SK-N-SH treated with all-trans-retinoic acid at 6 μM for 48 hours (cell line): ENCODE measurements around the gene RAB31.

Source experiments
- ATAC-seq: fragments of 200-7000 bp; cut with Tn5 transposase; 3 replicates; pipeline ENCODE4 v1.9.1; 2020; ENCODE audit warnings: mild to moderate bottlenecking, moderate library complexity
- ARNTL ChIP-seq: fragments of 450-650 bp; formaldehyde crosslinking; IDR thresholded peaks from 2 replicates; pipeline ENCODE4 v1.5.0; 2020; ENCODE audit warnings: low read depth, mild to moderate bottlenecking, moderate library complexity, borderline replicate concordance
- CREB5 ChIP-seq: fragments of 250-450 bp; sonication (Bioruptor Pico); IDR thresholded peaks from 2 replicates; pipeline ENCODE4 v1.5.1; 2020; ENCODE audit warnings: low read depth, mild to moderate bottlenecking, moderate library complexity
- CSDC2 ChIP-seq: fragments of 250-450 bp; sonication (Bioruptor Pico); IDR thresholded peaks from 2 replicates; pipeline ENCODE4 v1.5.0; 2020; ENCODE audit warnings: mild to moderate bottlenecking, moderate library complexity
- CSRNP3 ChIP-seq: fragments of 250-450 bp; sonication (Bioruptor Pico); IDR thresholded peaks from 2 replicates; pipeline ENCODE4 v1.5.1; 2021; ENCODE audit warnings: mild to moderate bottlenecking, moderate library complexity
- ESRRG ChIP-seq: fragments of 250-450 bp; sonication (Bioruptor Pico); IDR thresholded peaks from 2 replicates; pipeline ENCODE4 v1.6.1; 2021; ENCODE audit warnings: mild to moderate bottlenecking
- GLIS3 ChIP-seq: fragments of 250-450 bp; sonication (Bioruptor Pico); IDR thresholded peaks from 2 replicates; pipeline ENCODE4 v1.5.0; 2020; ENCODE audit warnings: mild to moderate bottlenecking, moderate library complexity
- ISL1 ChIP-seq: fragments of 250-450 bp; sonication (Bioruptor Pico); IDR thresholded peaks from 2 replicates; pipeline ENCODE4 v2.1.2; 2022; ENCODE audit warnings: mild to moderate bottlenecking, moderate library complexity
- OSR1 ChIP-seq: fragments of 250-450 bp; sonication (Bioruptor Pico); IDR thresholded peaks from 2 replicates; pipeline ENCODE4 v1.8.0; 2022; ENCODE audit warnings: moderate library complexity, mild to moderate bottlenecking, inconsistent platforms
- POU6F1 ChIP-seq: fragments of 250-450 bp; sonication (Bioruptor Pico); IDR thresholded peaks from 2 replicates; pipeline ENCODE4 v1.8.0; 2021; ENCODE audit warnings: low read depth, mild to moderate bottlenecking, moderate library complexity, borderline replicate concordance
- PPARA ChIP-seq: fragments of 250-450 bp; sonication (Bioruptor Pico); IDR thresholded peaks from 2 replicates; pipeline ENCODE4 v1.5.0; 2020; ENCODE audit warnings: mild to moderate bottlenecking, borderline replicate concordance
- RARB ChIP-seq: fragments of 250-450 bp; sonication (Bioruptor Pico); IDR thresholded peaks from 2 replicates; pipeline ENCODE4 v1.8.0; 2021; ENCODE audit warnings: mild to moderate bottlenecking, moderate library complexity
- SNAI2 ChIP-seq: fragments of 250-450 bp; sonication (Bioruptor Pico); IDR thresholded peaks from 2 replicates; pipeline ENCODE4 v1.5.0; 2020; ENCODE audit warnings: mild to moderate bottlenecking, moderate library complexity
- TCF4 ChIP-seq: fragments of 250-450 bp; sonication (Bioruptor Pico); IDR thresholded peaks from 2 replicates; pipeline ENCODE4 v1.8.0; 2021; ENCODE audit warnings: mild to moderate bottlenecking, moderate library complexity, borderline replicate concordance
- TOX ChIP-seq: fragments of 250-450 bp; sonication (Bioruptor Pico); IDR thresholded peaks from 2 replicates; pipeline ENCODE4 v1.8.0; 2021; ENCODE audit warnings: mild to moderate bottlenecking, moderate library complexity, borderline replicate concordance
- TSHZ2 ChIP-seq: fragments of 250-450 bp; sonication (Bioruptor Pico); IDR thresholded peaks from 2 replicates; pipeline ENCODE4 v1.5.0; 2020; ENCODE audit warnings: mild to moderate bottlenecking, moderate library complexity
- ZC3H10 ChIP-seq: fragments of 250-450 bp; sonication (Bioruptor Pico); IDR thresholded peaks from 2 replicates; pipeline ENCODE4 v1.5.1; 2021; ENCODE audit warnings: mild to moderate bottlenecking, moderate library complexity
- ZFP3 ChIP-seq: fragments of 250-450 bp; sonication (Bioruptor Pico); IDR thresholded peaks from 2 replicates; pipeline ENCODE4 v1.5.0; 2020; ENCODE audit warnings: mild to moderate bottlenecking, moderate library complexity
- ZFP30 ChIP-seq: fragments of 450-650 bp; formaldehyde crosslinking; IDR thresholded peaks from 2 replicates; pipeline ENCODE4 v1.5.0; 2022; ENCODE audit warnings: mild to moderate bottlenecking, moderate library complexity
- ZNF70 ChIP-seq: fragments of 450-650 bp; formaldehyde crosslinking; IDR thresholded peaks from 2 replicates; pipeline ENCODE4 v1.5.0; 2020; ENCODE audit warnings: mild to moderate bottlenecking, moderate library complexity
- ZNF8 ChIP-seq: fragments of 450-650 bp; formaldehyde crosslinking; IDR thresholded peaks from 2 replicates; pipeline ENCODE4 v1.5.0; 2020; ENCODE audit warnings: mild to moderate bottlenecking, moderate library complexity

Gene RAB31

GRCh38 chr18:9825571-9826073 is 117.5 kb downstream of the RAB31 start:
- TF ChIP-seq ESRRG (CRISPR knock-in tag) (no peak), ZNF70 (no peak), CSRNP3 (no peak), OSR1 (no peak), GLIS3 (no peak), ZC3H10 (no peak), SNAI2 (CRISPR knock-in tag) (no peak), PPARA (CRISPR knock-in tag) (no peak), TCF4 (CRISPR knock-in tag) (no peak), ZFP30 (no peak), ARNTL (CRISPR knock-in tag) (no peak), ZNF8 (CRISPR knock-in tag) (no peak), TSHZ2 (CRISPR knock-in tag) (no peak), POU6F1 (CRISPR knock-in tag) (no peak), TOX (CRISPR knock-in tag) (no peak), ISL1 (CRISPR knock-in tag) (no peak)
- peak; percentile 85 for ATAC-seq

- ATAC-seq: no peak
- no peak for TF ChIP-seq TOX (CRISPR knock-in tag)
- no peak for TF ChIP-seq ZFP3
- TF ChIP-seq ZNF70: no peak
- TF ChIP-seq ESRRG (CRISPR knock-in tag): no peak
- no peak for TF ChIP-seq PPARA (CRISPR knock-in tag)
- TF ChIP-seq CSDC2: no peak
- TF ChIP-seq SNAI2 (CRISPR knock-in tag): no peak
- no peak for TF ChIP-seq OSR1
- no peak for TF ChIP-seq POU6F1 (CRISPR knock-in tag)
- TF ChIP-seq ARNTL (CRISPR knock-in tag): no peak
- TF ChIP-seq CREB5 (CRISPR knock-in tag): no peak
- TF ChIP-seq, all 23 proteins: peak for 0
Measured at GRCh38 chr18:9826685-9827084, 118.6 kb downstream of the RAB31 start.

GRCh38 chr18:9827211-9827792 is 119.2 kb downstream of the RAB31 start:
- no peak for ATAC-seq
- TF ChIP-seq ZNF8 (CRISPR knock-in tag) (no peak), GLIS3 (no peak), PPARA (CRISPR knock-in tag) (no peak), CSDC2 (no peak), SNAI2 (CRISPR knock-in tag) (no peak), ZFP30 (no peak), RARB (CRISPR knock-in tag) (no peak)
